Right renal pelvis (tissue), 4 donors: Measurements from ENCODE around the gene GUCA2B. TPM values are rescaled to one million over a fixed set of nuclear protein-coding genes. Genes with fewer than 3 reads are reported as not detected.

Experiments used
- DNase-seq, 4 donors: peaks; one replicate each; pipeline ENCODE4 v3.0.0-alpha.2; 2013; ENCODE audit warnings: low read depth in 4 of 4, low spot score in 3 of 4, missing footprints in 1 of 4
- polyA plus RNA-seq, 4 donors: library from polyadenylated mRNA; unstranded; fragments of 120-200 nt; gene quantifications; one replicate each; pipeline ENCODE4 v1.2.1, GENCODE V29; 2013; ENCODE audit not compliant: insufficient read length in 4 of 4

The GUCA2B gene
- polyA plus RNA-seq, 4 donors, result not detected

DNA sequence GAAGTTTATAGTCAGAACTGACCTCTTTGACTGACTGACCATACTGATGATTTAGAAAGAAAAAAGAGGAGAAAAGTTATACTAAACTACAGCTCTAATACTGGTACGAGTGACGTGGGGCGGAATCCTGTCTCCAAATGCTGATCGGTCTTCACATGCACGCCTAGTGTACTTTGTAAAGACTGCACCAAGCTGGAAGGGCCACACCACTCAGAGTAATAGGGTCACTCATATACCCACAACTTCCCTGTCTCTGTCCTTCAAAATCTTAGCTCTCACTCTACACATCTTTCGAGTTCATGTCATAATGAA lies 30.7 kb downstream of the GUCA2B start:
- no peak for DNase-seq

DNA sequence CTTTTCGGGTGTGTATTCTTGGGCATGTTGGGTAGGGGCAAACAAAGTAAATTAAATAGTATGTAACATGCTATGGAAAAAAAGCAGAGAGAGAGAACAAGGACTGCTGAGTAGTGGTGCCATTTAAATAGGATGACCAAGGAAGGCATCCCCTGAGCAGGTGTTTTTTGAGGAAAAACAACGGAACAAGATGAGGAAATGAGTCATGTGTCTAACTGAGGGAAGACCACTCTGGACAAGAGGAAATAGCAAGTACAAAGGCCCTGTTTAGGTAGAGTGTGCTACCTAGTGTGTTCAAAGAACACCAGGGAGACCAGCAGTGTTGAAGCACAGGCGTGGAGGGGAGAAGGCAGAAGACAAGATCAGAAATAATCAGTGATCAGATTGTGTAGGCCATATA lies 31.4 kb downstream of the GUCA2B start:
- DNase-seq, result no peak

DNA sequence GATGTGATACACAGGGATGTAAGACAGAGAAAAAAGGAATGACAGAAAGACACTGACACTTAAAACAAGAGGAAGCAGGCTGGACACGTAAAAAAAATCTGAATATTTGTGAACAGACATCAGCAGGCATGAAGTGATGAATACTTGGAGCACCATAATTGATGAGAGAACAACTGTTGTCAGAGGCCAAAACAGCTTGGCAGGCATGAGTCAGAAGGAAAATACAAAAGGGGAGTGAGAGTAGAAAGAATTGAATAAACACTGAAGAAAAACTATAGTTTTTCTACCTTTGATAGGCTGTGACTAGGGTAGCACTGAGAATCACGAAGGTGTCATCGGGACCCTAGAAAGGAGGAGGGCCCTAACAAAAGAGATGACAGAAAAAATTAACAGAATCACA lies 32.9 kb downstream of the GUCA2B start:
- no peak for DNase-seq

DNA sequence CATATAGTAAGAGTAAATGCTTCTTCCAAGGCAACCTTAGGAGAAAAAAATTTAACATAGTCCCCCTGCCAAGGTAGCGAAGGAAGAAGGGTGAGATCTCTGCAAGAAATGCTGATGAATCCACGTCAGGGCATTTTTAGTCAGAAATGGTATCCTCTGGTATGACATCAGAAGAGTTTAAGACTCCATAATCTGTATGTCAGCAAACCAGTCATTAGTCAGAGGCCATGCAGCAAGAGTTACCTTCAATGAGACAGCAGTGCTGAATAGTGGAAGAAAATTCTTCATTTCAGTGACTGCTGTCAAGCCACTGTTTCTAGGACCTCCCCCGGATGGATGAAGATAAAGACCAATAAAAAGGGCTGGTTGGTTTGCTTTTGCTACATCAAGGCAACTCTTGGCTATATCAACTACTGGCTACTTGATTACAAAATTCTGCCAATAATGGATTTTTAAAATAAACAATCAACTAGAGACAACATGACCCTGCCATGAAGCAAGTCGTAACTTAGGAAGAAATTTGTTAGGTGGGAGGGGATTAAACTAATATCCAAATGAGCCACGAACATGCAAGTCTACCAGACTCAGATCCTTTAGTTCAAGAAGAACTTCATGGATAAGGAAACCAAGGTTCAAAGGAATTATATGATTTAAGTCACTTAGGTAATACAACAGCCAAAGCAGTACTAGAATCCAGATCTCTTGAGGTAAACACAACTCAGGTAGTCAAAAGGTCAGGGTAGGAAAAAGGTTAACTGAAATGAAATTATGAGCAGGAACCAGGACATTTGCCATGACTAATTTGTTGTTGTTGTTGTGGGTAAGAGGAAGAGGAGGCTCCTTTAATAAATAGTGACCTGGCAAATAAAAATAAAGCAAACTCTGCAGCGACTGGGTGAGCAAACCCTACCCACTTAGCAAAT lies 37.0 kb downstream of the GUCA2B start:
- no peak for DNase-seq

DNA sequence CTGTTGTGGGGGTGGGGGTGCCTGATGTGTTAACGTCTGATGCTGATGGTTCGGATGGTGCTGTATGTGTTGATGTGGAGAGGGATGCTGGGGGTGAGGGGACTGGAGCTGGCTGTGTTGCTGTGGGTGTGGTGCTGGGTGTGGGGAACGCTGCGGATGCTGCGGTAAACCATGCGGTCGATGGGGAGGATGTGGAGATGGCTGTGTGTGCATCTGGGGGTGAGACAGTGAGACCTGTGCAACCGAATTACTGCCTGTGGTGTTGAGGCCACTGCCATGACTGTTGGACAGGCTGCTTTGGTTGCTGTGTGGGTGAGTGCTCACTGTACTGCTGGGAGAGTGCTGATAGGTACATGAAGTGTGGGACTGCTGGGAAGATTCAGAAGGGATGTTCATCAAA lies 38.1 kb downstream of the GUCA2B start:
- DNase-seq, result no peak

DNA sequence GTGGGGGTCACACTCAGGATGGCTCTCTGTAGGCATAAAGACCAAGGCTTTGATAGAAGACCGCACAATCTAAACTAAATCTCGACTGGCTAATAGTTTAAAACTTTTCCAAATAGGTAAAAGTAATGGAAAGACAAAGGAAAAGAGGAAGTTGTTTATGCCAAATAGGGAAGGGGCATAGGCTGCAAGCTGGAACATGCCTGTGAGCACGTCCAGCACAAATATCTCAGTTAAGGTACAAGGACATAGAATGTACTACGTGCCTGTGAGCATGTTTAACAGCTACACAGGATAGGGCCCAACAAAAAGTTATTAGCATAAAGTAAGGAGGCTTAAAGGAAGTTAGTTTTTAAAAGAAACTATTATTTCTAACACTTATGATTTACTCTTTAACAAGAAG lies 38.9 kb downstream of the GUCA2B start:
- no peak for DNase-seq

DNA sequence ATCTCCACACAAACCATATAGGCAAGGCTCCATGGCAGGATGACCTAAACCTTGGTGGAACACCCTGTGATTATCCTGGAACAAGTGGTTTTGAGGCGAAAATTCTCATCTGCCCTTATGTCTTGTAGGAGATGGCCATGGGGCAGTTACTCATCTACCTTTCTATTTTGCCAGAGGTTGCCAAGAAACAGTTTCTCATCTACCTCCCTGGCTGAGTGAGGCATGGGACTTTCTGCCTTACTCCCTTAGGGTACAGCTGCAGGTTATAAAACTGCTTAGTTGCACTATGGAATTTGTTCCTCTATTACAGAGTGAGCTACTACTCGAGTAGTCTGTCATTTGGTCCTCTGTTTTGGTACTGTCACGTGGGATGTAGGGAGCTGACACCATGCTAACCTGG lies 42.6 kb downstream of the GUCA2B start:
- DNase-seq, result no peak

DNA sequence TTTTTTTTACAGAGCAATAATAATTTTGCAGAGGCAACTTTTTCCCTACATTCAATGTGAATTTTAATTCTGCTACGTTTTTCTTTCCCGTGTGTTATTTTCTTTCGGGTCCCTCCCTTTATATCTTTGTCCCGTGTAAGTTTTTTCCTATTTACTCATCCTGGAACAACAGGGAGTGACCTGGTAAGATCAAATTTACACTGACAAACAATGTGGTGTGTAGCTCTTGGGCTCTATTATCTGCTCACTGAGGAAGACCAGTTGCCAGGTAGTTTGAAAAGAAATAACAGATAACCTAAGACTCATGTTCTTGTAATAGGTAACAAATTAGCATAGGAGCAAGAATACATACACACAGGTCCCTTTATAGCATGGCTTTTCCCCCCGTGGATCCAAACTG lies 45.0 kb downstream of the GUCA2B start:
- no peak for DNase-seq

DNA sequence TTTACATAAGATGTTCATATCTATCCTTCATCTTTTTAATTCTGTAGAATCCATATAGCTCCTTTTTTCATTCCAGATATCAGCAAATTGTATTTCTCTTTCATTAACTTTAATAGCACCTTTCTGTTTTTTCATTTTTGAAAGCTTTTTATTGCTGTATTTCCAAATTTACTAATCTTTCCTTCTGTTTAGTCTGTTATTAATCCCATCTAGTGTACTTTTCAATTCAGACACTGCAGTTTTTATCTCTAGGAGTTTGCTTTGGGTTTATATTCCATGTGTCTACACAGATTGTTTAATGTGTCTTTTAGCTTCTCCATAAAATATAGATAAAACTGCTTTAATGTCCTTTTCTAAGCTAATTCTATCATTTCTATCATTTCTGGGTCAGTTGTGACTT lies 48.8 kb downstream of the GUCA2B start:
- DNase-seq, result no peak

Other genes starting within 250 kb of the GUCA2B start
- gene HIVEP3, start 234.5 kb upstream of the GUCA2B start, polyA plus RNA-seq, result 1 to 10 TPM; 3.9 to 4.9 (median 4.5) TPM
- gene GUCA2A, start 11.3 kb downstream of the GUCA2B start, polyA plus RNA-seq, result not detected
- gene FOXJ3, start 181.8 kb downstream of the GUCA2B start, polyA plus RNA-seq, result 10 to 100 TPM; 33.4 to 46.4 (median 44.4) TPM
- gene RIMKLA, start 227.4 kb downstream of the GUCA2B start, polyA plus RNA-seq, result under 1 TPM; 0.34 to 0.64 (median 0.42) TPM